ENCODE data around the gene CFAP73. TPM values are rescaled to one million over a fixed set of nuclear protein-coding genes. Genes with fewer than 3 reads are reported as not detected.

The CFAP73 gene
- total RNA-seq, 1 experiment from 2014 or later = 0.34 TPM

DNA sequence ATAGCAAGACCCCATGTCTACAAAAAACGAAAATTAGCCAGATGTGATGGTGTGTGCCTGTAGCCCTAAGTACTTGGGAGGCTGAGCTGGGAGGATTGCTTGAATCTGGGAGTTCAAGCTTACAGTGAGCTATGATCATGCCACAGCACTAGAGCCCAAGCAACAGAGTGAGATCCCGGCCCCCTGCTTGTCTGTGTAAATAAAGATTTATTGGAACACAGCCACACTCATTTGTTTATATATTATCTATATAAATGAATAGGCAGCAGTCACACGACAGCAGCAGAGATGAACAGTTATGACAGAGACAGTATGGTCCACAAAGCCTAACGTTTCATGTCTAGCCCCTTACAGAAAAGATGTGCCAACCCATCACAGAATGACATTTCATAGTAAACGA lies 20.9 kb downstream of the CFAP73 start:
- BruUV-seq (replicated peaks) = no TSS peak
- no peaks in the 10 kb centered on the region for H3K4me1 ChIP-seq (ENCODE audit: control insufficient read depth in 1 of 2, insufficient read depth in 2 of 2, low read length in 2 of 2)
- H3K27ac ChIP-seq (ENCODE audit: low read depth, low read length) = no peak overlapping the region
- no peak overlapping the region for H3K4me3 ChIP-seq (replicated peaks in 1 of 2; ENCODE audit: low read depth in 1 of 2, low read length in 2 of 2)
- H3K79me2 ChIP-seq (ENCODE audit: insufficient read depth, low read length) = peaks cover 24% of the 10 kb centered on the region; the same call in 1 of the 2 replicates
- no peak for TF ChIP-seq CEBPB (IDR thresholded peaks at IDR 0.05; ENCODE audit: low read depth)
- TF ChIP-seq TCF7L2 (IDR thresholded peaks at IDR 0.05; ENCODE audit: borderline replicate concordance, extremely low read depth, insufficient read depth, insufficient read length) = no peak
- TF ChIP-seq, protein P1, sequence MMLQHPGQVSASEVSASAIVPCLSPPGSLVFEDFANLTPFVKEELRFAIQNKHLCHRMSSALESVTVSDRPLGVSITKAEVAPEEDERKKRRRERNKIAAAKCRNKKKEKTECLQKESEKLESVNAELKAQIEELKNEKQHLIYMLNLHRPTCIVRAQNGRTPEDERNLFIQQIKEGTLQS (IDR thresholded peaks at IDR 0.05) = no peak
- TF ChIP-seq EZH2 (IDR thresholded peaks at IDR 0.05) = no peak
- TF ChIP-seq ELF1 (IDR thresholded peaks at IDR 0.05; ENCODE audit: borderline replicate concordance, low read depth) = no peak
- TF ChIP-seq, protein P2, sequence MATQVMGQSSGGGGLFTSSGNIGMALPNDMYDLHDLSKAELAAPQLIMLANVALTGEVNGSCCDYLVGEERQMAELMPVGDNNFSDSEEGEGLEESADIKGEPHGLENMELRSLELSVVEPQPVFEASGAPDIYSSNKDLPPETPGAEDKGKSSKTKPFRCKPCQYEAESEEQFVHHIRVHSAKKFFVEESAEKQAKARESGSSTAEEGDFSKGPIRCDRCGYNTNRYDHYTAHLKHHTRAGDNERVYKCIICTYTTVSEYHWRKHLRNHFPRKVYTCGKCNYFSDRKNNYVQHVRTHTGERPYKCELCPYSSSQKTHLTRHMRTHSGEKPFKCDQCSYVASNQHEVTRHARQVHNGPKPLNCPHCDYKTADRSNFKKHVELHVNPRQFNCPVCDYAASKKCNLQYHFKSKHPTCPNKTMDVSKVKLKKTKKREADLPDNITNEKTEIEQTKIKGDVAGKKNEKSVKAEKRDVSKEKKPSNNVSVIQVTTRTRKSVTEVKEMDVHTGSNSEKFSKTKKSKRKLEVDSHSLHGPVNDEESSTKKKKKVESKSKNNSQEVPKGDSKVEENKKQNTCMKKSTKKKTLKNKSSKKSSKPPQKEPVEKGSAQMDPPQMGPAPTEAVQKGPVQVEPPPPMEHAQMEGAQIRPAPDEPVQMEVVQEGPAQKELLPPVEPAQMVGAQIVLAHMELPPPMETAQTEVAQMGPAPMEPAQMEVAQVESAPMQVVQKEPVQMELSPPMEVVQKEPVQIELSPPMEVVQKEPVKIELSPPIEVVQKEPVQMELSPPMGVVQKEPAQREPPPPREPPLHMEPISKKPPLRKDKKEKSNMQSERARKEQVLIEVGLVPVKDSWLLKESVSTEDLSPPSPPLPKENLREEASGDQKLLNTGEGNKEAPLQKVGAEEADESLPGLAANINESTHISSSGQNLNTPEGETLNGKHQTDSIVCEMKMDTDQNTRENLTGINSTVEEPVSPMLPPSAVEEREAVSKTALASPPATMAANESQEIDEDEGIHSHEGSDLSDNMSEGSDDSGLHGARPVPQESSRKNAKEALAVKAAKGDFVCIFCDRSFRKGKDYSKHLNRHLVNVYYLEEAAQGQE (IDR thresholded peaks at IDR 0.05; ENCODE audit: low read depth) = no peak
- TF ChIP-seq SIN3A (IDR thresholded peaks at IDR 0.05; ENCODE audit: low read depth) = no peak
- TF ChIP-seq, protein P3, sequence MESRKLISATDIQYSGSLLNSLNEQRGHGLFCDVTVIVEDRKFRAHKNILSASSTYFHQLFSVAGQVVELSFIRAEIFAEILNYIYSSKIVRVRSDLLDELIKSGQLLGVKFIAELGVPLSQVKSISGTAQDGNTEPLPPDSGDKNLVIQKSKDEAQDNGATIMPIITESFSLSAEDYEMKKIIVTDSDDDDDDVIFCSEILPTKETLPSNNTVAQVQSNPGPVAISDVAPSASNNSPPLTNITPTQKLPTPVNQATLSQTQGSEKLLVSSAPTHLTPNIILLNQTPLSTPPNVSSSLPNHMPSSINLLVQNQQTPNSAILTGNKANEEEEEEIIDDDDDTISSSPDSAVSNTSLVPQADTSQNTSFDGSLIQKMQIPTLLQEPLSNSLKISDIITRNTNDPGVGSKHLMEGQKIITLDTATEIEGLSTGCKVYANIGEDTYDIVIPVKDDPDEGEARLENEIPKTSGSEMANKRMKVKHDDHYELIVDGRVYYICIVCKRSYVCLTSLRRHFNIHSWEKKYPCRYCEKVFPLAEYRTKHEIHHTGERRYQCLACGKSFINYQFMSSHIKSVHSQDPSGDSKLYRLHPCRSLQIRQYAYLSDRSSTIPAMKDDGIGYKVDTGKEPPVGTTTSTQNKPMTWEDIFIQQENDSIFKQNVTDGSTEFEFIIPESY (IDR thresholded peaks at IDR 0.05; ENCODE audit: extremely low read depth, insufficient replicate concordance, low read length) = no peak
- TF ChIP-seq EGR1 (IDR thresholded peaks at IDR 0.05; ENCODE audit: low read depth) = no peak
- no peak for TF ChIP-seq YY1 (IDR thresholded peaks at IDR 0.05; ENCODE audit: extremely low read depth, insufficient replicate concordance, low read depth, low read length)
- TF ChIP-seq, protein P4, sequence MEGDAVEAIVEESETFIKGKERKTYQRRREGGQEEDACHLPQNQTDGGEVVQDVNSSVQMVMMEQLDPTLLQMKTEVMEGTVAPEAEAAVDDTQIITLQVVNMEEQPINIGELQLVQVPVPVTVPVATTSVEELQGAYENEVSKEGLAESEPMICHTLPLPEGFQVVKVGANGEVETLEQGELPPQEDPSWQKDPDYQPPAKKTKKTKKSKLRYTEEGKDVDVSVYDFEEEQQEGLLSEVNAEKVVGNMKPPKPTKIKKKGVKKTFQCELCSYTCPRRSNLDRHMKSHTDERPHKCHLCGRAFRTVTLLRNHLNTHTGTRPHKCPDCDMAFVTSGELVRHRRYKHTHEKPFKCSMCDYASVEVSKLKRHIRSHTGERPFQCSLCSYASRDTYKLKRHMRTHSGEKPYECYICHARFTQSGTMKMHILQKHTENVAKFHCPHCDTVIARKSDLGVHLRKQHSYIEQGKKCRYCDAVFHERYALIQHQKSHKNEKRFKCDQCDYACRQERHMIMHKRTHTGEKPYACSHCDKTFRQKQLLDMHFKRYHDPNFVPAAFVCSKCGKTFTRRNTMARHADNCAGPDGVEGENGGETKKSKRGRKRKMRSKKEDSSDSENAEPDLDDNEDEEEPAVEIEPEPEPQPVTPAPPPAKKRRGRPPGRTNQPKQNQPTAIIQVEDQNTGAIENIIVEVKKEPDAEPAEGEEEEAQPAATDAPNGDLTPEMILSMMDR (IDR thresholded peaks at IDR 0.05 in 2 of 3, conservative IDR thresholded peaks at IDR 0.05 in 1 of 3; ENCODE audit: borderline replicate concordance in 1 of 3, insufficient read depth in 1 of 3, low read depth in 2 of 3, low read length in 2 of 3) = no peak
- TF ChIP-seq RAD21 (IDR thresholded peaks at IDR 0.05; ENCODE audit: low read depth) = no peak
- H3K9me3 ChIP-seq (ENCODE audit: control insufficient read depth in 1 of 2, insufficient read depth in 1 of 2, low read depth in 1 of 2, low read length in 2 of 2) = no peaks in the 10 kb centered on the region
- H3K36me3 ChIP-seq (ENCODE audit: control insufficient read depth in 1 of 2, insufficient read depth in 2 of 2, low read length in 2 of 2) = peaks cover 49 to 52% of the 10 kb centered on the region in 2 experiments
- H3K9ac ChIP-seq (ENCODE audit: low read length) = no peak overlapping the region
- ChIA-PET CTCF (no interaction called here), RAD21 (ENCODE audit: low non-redundant PET in 1 of 2, low total read pairs in 2 of 2, uncharacterized antibody in 2 of 2, unreplicated experiment in 2 of 2) (no interaction called here), POLR2A (no interaction called here)
- H3K27me3 ChIP-seq (ENCODE audit: insufficient read depth, low read length) = no peaks in the 10 kb centered on the region
- H3K9me2 ChIP-seq (ENCODE audit: insufficient read depth) = no peaks in the 10 kb centered on the region
- no peak for ATAC-seq
- intact Hi-C loops (cut with micrococcal nuclease) = no loop called here
- no peak overlapping the region for H2AFZ ChIP-seq (ENCODE audit: low read depth, low read length, poor library complexity, severe bottlenecking)
- H3K4me2 ChIP-seq (ENCODE audit: low read length) = no peak overlapping the region
- no peaks in the 10 kb centered on the region for H4K20me1 ChIP-seq (ENCODE audit: insufficient read depth)
- DNase-seq (ENCODE audit: low read depth, low spot score) = no peak

Measured in HCT116 (cell line).